HG03039 (cell line): Measurements from ENCODE around the gene CRY2.
"Not testable (repeated sequence)": the region's sequence is repeated elsewhere in the genome, so short reads cannot be mapped to it uniquely, and the experiment has no call there.

ENCODE experiments used
- ATAC-seq: cut with Tn5 transposase; IDR thresholded peaks from one replicate; pipeline ENCODE4 v1.9.1; 2021; ENCODE audit warnings: mild to moderate bottlenecking, moderate library complexity; ENCODE audit not compliant: unreplicated experiment

Gene CRY2

DNA sequence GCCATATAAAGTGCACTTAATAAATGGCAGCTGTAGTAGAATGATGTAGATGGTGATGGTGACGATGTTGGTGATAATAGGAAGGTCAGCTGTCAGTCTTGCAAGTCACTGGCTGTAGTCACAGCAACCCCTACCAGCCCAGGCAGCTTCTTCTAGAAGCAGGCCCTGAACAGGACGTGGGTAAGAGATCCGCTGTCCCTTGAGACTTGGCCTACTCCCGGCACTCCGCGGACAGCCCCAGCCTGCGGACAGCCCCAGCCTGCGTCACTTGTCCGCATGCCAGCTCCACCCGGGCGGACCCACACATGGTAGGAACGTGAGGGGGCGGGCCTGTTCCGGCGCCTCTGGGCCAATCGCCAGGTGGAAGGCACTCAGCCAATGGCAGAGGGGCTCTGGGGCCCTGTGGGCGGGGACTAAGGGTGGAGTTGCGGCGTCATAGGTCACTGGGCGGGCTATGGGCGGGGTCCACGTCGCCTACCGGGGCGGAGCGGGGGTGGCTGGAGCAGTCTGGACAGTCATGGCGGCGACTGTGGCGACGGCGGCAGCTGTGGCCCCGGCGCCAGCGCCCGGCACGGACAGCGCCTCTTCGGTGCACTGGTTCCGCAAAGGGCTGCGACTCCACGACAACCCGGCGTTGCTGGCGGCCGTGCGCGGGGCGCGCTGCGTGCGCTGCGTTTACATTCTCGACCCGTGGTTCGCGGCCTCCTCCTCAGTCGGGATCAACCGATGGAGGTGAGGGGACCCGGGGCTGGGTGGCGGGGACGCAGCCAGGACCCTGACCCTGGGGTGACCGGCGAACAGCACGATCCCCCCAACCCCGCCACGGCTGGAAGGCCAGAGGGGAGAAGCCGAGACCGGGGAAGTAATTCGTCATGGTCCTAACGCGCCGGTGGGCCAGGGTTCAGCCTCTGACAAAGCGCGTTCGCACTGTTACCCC is at the start of gene CRY2:
Gene CRY2, plus strand, starts transcription at position 502 of the 937 bp plus-strand sequence. Its CDS starts 16 bp downstream, at position 518.
- ATAC-seq, result peak; percentile 91

DNA sequence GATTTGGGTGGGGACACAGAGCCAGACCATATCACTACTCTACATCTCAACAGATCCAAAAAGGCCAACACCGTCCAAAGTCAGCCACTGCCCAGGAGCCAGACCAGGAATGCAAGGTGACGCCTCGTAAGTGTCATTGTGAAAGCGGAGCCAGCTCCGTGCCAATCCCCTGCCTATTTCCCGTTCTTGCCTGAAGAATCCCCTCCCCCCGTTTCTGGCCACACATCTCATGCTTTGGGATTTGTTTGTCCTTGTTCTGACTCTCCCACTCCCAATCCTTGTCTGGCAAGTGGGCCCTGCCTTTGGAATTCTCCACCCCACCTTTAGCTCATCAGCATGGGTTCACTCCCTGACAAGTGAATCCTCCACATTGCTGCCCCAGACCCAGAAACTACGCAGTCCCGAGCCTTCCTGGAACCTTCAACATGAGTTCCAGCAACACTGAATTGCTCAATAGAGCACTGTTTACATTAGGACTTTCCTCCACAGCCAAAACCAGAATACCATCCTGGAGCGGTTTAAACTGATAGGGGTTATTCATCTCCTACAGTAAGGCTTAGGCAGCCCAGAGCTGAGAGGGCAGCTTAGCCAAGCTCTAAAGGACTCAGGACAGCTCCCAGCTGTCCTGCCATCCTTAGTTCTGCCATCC is 48.4 kb upstream of the CRY2 start:
- ATAC-seq, result no peak

DNA sequence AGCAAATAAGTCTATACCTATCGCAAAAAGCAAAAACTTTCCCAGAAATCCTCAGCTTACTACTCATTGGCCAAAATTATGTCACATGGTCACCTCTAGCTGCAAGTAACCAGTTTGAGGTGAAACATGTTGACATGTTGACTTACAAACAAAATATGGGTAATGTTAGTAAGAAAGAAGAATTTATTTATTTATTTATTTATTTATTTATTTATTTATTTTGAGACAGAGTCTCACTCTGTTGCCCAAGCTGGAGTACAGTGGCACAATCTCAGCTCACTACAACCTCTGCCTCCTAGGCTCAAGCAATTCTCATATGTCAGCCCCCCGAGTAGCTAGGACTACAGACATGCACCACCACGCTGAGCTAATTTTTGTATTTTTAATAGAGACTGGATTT is 47.7 kb upstream of the CRY2 start:
- ATAC-seq, result no peak

DNA sequence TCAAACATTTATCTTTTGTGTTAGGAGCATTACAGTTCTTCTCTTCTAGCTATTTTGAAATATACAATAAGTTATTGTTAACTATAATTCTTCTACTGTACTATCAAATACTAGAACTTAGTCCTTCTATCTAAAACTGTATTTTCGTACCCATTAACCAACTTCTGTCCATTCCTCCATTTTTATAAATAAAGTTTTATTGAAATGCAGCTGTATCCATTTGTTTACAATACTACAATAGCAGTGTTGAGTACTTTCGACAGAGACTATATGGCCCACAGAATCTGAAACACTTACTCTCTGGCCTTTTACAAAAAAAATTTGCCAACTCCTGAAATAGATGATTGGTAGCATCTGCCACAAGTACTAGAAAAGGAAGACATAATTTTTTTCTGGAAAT is 47.0 kb upstream of the CRY2 start:
- no peak for ATAC-seq

DNA sequence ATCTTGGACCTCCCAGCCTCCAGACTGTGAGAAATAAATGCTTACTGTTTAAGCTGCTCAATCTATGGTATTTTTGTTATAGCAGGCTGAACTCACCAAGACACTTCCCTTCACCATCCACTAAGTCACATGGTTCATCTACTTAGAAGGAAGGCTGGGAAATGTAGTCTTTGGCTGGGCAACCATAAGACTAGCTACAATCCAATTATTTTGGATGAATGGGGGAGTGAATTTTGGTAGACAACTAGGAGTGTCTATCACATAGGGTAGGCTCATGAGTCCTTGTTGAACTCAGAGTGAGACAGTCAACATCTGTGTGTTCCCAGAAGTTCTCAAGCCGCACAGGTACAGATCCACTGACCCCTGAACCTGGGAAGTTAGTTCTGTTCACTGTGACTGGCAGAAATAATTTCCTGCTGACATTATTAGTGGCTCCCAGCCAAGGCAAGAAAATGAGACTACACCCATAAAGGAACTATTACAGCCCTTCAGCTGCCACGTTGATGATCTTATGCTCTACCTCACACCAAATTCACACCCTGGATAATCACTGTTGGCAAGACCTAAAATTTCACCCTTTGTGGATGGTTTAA is 45.5 kb upstream of the CRY2 start:
- no peak for ATAC-seq

DNA sequence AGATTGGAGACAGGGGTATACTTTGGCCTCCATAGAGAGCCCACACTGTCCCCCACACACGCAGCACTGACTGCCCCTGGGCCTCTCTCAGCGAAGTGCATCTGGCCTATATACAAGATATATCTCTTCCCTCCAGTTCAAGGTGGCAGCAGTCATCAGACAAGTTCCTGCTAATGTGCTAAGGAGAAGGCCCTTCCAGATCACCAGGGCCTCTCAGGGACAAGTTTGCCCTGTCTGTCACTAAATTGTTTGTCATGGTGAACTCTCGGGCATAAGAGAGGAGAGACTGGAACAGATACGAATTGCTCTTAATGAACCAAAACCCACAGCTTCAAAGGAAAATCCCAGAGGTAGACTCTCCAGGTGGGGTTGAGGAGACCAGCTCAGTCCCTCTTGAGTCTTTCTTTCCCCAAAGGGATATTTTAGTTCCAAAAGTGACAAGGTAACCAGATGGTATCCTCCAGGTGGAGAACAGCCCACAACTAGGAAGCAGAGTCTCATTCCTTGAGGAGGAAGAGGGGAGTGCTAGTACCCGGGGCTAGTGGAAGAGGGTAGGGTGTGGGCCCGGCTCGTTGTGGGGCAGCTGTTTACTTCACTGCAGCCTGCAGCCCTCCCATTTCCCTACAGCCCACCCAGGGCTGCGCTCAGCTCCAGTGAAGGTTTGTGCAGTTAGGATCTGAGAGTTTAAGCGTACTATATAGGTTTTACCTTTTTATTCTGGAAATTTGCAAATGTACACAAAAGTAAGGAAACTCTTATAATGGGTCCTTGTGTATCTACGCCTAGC is 44.6 kb upstream of the CRY2 start:
- ATAC-seq, result no peak

DNA sequence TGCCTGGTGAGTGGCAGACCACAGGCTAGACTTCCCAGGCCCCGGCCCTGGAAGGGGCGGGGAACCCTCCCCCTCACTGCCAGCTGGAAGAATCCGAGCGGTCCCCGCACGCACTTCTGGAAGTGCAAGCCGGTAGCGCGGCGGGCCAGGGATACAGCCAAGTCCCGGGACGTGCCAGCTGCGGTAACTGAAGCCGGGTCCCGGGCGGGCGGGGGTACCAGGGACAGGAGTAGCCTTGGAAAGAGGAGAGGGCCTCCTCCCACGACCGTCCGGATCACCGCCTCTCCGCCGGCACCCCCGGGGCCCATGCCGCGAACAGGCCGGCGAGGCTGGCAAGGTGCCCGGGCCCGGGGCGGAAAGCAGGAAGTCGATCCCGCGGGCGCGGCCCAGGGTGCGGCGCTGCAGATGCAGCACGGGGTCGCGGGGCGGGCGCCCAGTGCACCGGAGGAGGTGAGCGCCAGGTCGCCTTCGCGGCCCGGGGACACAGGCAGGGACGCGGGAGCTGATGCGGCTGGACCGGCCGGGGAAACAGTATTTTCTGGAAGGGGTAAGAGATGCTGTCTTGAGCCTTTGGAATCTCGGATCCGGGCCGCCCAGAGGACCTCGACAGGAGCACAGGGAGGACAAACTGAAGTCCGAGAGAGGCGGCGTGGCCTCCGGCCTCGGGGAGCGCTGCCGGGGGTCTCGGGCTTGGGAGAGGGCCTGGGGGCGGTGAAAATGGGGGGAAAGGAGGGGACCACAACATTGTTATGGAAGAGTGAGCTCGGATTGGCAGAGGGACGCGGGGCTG is 43.1 kb upstream of the CRY2 start:
- ATAC-seq, result no peak

DNA sequence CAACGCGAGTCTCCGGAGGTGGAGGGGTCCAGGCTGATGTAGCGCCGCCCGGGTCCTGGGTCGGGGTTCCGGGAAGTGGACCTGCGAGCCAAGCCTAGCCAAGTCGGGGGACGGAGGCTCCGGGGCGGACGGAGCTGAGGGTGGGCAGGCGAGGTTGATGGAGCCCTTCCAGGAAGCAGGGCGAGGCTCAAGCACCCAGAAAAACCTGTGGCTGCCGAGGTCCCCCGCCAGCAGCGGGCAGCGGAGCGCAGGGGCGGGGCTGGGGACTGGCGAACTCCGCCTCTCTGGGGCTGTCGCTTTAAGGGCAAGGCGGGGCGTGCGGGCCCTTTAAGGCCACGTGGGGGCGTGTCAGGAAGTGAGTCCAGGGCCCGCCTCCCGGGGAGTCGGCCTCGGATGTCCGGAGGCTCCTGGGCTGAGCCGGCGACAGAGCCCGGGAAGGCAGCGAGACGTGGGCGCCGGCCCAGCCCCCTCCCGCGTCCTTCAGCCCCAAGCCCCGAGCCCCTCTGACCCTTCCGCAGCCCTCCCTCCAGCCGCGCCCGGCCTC is 42.4 kb upstream of the CRY2 start, which contains the start of gene SLC35C1:
Gene SLC35C1, plus strand, starts transcription at position 389 of the 544 bp plus-strand sequence. CDS start 653 bp downstream, outside the sequence.
- ATAC-seq, result peak; percentile 95

DNA sequence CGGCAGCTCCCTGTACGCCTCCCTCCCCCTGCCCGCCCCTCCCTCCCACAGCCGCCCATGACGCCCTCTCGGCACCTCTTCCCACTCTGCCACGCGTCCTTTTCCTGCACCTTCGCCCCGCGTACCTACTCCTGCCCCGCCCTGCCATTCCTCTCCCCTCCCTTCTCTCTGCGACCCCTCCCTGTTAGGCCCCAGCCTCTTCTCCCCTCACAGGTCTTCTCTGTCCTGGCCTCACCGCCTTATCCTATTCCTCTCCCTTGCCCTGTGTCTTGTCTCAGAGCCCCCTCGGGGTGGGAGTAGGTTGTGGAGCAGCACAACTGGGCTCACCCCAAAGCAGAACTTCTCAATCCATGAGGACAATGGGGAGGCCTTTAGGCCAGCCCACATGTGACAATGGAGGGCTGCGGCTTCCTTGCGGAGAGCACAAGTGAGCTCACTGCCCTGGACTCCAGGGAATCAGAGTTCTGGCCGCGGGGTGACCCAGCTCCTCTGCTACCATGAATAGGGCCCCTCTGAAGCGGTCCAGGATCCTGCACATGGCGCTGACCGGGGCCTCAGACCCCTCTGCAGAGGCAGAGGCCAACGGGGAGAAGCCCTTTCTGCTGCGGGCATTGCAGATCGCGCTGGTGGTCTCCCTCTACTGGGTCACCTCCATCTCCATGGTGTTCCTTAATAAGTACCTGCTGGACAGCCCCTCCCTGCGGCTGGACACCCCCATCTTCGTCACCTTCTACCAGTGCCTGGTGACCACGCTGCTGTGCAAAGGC is 41.8 kb upstream of the CRY2 start:
- no peak for ATAC-seq

DNA sequence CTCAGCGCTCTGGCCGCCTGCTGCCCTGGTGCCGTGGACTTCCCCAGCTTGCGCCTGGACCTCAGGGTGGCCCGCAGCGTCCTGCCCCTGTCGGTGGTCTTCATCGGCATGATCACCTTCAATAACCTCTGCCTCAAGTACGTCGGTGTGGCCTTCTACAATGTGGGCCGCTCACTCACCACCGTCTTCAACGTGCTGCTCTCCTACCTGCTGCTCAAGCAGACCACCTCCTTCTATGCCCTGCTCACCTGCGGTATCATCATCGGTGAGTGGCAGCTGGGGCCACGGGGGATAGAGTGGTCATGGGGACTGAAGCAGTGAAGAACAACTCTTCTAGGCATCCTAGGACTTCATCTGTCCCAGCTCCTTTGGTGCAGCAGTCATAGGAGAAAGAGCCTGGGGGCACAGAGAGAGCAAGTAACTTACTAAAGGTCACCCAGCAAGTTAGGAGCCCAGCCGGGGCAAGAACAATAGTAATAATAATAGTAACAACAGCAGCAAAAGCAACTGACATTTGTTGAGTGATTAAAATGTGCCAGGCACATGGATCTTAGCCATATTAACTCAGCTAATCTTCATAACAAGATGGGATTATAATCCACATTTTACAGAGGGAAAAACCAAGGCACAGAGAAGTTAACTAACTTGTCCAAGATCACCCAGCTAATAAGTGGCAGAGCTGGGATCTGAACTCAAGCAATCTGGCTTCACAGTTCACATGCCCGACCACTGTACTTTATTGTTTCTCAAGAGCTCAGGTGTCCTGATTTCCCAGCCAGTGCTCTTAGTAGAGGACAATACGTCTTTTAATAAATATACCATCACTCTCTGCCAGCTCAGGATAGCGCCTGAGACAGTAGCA is 41.0 kb upstream of the CRY2 start:
- ATAC-seq, result no peak

DNA sequence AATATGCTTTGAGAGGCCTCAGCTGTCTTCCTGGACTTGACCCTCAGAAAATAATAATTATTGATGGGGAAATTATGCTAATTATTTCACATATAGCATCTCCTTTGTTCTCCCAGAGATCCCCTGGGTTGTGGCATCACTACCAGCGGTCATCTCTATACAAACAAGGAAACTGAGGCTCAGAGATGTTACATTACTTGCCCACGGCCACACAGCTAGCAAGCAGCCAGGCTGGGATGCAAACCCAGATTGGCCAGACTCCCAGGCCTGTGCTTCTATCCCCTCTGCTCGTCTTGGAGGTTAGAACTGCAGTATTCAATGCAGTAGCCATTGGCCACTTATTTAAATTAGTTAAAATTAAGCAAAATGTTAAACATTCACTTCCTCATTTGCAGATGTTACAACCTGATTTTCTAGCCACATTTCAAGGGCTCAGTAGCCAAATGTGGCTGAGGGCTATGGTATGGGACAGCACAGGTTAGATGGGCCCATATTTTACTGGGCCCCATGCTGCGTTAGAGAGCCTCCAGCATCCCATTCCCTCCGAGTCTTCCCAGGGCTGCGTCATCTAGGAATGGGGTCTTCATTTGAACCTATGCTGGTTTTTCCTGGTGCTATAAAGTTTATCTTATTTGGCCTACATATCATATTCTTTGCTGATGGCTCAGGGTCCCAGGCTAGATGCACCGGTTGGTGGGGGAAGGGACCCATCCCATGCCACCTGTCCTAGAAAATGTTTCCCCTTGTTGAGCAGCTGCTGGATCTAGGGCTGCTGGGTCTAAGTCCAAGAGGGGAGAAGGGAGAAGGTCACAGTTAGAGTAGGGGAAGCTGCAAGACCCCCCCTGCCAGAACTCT is 40.1 kb upstream of the CRY2 start:
- no peak for ATAC-seq

DNA sequence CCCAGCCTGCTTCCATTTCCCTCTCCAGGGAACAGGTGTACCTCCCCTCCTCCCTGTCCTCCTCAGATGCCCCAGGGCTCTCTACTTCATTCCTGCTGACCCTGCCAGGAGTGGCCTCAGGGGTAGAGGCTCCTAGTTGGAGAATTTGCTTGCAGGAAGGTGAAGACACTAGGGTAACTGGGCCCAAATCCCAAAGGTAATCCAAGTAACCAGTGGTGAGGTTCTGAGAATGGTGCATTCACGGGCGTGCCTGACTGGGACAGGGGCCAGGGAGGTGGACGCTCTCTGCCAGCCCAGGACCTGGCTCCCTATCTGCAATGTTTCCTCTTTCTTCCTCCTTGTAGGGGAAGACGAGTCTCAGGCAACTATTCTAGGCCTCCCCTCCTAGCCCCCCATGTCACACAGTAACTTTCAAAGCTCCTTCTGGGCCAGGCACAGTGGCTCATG is 39.5 kb upstream of the CRY2 start:
- no peak for ATAC-seq

DNA sequence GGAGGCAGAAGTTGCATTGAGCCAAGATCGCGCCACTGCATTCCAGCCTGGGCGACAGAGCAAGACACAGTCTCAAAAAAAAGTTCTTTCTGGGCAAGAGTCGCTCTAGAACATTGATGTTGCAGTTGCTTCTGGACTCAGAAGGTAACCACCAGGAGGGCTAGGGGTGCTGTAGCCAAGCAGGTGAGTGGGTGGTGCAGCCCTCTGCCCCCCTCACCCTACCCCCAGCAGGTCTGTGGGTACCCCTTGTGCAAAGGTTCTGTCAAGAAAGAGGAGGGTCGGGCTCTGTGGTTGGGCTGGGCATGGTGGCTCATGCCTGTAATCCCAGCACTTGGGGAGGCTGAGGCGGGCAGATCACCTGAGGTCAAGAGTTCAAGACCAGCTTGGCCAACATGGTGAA is 38.8 kb upstream of the CRY2 start:
- not testable (repeated sequence) for ATAC-seq

DNA sequence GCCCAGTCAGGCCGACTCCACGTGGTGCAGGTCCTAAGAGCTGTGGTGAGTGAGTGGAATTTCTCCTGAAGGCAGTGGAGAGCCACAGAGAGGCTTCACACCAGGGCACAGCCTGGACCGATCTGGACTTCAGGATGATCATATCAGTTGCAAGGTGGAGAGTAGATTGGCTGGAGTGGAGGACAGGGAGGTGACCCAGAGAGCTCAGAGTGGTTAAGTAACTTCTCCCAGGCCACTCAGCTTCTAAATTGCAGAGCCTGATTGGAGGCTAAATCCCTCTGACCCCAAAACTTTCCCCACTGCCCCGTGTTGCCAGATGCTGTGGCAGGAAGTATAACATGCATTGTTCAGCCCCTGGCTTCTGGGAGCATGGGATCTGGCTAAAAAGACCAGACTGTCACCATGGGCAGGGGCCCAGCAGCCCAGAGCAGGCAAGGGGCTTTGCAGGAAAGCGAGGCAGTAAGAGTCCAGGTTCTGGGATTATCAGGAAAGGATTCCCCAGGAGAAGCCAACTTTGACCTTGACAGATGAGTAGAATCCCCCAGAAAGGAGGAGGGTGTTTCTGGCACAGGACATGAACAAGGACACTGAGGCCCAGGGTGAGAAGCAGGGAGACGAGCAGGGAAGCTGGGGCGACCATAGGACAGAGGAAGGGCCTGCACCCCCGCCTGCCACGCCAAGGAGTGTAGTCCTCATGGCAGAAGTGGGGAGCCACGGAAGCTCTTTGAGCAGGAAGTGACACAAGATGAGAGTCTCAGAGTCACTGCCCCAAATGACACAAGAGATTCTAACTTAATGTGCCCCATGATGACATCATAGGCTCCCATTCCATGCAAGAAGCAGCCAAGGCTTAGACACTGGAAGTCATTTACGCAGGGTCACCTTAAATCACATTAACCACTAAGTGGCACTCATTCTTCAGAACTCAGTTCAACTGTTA is 37.5 kb upstream of the CRY2 start:
- no peak for ATAC-seq

DNA sequence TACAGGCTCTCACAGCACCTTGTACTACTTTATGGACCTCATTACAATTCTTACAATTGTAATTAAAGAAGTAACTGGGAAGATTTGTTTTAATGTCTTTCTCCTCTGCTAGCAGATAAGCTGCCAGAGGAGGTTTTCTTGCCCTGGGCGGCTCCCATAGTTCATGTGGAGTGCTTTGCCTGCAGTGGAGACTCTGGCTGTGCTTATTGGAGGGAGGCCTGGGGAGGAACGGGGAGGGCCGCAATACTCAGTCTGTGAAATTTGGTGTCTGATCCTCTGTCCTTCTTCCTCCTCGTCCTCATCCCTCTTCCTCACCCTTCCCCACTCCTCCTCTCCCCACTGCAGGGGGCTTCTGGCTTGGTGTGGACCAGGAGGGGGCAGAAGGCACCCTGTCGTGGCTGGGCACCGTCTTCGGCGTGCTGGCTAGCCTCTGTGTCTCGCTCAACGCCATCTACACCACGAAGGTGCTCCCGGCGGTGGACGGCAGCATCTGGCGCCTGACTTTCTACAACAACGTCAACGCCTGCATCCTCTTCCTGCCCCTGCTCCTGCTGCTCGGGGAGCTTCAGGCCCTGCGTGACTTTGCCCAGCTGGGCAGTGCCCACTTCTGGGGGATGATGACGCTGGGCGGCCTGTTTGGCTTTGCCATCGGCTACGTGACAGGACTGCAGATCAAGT is 36.7 kb upstream of the CRY2 start:
- no peak for ATAC-seq

DNA sequence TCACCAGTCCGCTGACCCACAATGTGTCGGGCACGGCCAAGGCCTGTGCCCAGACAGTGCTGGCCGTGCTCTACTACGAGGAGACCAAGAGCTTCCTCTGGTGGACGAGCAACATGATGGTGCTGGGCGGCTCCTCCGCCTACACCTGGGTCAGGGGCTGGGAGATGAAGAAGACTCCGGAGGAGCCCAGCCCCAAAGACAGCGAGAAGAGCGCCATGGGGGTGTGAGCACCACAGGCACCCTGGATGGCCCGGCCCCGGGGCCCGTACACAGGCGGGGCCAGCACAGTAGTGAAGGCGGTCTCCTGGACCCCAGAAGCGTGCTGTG is 36.2 kb upstream of the CRY2 start:
- ATAC-seq, result no peak
